ENCODE measurements around the gene PAEP. TPM values are rescaled to one million over a fixed set of nuclear protein-coding genes. Genes with fewer than 3 reads are reported as not detected.

The PAEP gene
- polyA plus RNA-seq, 1 donor, result not detected

DNA sequence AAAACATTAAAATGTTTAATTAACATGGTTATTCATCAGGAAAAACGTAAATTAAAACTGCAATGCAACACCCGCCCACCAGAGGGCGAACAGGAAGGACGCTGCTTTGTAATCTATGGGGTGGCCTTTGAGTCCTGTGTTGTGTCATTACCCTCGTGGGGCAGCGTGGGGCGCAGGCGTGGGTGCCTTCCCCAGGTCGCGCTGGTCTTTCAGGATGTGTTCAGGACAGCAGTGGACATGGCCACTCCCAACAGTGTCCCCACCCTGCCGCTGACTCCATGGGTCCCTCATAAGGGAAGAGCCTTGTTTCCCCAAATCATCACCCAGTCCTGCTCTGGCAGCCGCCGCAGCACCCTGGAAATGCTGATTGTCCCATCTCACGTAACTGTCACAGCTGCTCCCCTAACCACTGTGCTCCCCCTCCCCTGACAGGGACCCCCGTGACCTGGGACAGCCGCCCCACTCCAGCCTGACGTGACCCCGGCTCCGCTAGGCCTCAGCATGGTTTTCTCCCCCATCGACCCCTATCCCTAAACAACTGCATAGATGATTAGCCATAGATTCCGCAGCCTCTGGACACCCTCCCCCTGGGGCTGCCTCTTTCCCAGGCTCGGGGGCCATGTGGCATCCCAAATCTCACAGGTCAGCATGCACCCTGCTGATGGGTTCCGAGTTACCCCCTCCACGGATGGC is 41.4 kb downstream of the PAEP start:
- DNase-seq, result no peak

DNA sequence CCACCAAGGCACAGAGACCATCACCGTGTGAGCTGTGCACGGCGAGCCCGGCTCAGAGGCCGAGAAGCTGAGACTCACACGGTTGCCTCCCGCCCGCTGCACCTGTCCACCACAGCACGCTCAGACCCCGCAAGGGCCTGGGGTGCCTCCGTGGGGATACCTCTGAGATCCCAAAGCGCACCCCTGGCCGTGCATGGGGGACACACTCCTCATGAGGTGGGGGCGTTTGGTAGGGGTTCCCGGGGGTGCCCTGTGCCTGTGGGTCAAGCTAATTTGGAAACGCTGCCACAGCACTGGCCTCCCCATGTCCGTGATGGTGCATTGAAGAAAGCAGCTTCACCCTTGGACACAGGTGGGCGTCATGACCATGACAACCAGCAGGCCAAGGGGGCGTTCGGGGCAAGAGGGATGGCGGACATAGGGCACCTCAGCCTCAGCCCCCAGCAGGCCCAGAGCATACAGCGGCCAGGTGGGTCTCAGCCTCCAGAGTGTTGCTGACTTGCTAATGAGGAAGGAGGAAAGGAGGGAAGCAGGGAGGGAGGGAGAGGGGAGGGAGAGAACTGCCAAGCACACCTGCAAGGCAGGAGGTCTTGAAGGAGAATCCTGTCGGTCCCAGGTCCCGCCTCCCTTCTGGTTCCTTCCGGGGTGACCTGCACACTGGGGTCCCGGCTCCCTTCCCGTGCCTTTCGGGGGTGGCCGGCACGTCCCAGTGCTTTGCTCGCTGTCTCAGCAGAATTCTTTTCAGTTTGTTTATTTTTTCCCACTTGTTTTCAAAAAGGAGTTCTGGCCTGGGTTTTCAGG is 43.1 kb downstream of the PAEP start:
- no peak for DNase-seq

DNA sequence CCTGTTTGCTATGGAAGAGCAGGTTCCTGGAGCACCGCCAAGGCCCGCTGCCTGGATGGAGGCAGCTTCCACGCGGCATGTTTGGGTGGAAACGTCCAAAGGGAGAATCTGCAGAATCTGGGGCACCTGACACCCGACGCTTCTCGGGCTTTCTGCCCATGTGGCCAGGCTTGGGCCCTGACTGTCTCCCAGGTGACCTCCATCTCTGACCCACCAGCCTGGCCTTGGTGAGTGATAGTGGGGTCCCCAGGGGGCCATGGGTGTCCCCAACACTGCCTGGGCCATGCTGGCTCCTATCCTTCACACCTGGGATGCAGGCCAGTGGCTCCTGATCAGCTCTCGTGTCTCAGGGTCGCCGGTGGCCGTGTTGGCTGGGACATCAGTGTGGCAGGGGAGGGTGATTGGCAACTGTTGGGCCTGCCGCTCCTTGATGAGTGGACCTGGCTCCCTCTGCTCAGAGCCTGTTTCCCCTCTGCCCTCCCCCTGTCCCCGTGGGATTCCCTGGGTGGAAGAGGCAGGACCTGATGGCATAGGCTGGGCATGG is 43.8 kb downstream of the PAEP start:
- DNase-seq, result no peak

- no peak for DNase-seq
Observed at GRCh38 chr9:135606885-135607259, 45.3 kb downstream of the PAEP start.

DNA sequence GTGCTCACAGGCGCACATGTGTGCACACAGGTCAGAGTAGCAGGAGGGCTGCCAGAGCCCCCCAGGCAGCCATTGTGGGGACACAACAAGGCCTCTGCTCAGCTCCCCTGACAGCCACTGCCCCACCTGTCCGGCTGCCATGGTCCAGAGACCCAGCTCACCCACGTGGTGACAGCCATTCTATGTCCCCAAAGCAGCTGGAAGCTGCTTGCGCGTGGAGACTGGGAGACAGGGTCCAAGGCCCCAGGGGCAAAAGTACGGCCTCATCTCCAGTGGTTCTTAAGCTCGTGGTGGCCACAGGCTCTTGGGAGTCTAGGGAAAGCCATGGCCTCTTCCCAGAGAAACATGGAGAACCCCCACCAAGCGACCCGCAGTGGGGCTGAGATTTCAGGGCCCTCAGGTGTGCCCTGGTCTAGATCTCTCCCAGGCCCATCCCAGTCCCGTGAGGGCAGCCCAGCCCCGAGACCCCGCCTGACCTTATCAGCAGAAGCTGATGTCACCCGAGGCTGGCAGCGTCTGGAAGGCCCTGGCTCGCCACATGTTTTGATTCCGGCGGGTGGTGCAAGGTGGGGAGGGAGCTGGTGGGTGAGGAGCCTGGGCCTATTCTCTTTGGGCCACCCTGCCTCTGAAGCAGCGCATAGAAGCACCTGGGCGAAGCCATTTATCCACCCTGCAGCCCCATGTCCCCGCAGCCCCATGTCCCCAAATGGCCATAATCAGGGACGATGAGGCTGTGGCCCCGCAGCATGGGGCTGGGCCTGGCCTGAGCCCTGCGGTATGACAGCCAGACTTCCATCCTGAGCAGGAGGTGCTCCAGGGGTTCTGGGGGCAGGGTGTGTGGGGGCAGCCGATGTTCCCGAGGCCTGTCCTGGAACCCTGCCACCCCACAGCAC is 46.1 kb downstream of the PAEP start:
- no peak for DNase-seq

DNA sequence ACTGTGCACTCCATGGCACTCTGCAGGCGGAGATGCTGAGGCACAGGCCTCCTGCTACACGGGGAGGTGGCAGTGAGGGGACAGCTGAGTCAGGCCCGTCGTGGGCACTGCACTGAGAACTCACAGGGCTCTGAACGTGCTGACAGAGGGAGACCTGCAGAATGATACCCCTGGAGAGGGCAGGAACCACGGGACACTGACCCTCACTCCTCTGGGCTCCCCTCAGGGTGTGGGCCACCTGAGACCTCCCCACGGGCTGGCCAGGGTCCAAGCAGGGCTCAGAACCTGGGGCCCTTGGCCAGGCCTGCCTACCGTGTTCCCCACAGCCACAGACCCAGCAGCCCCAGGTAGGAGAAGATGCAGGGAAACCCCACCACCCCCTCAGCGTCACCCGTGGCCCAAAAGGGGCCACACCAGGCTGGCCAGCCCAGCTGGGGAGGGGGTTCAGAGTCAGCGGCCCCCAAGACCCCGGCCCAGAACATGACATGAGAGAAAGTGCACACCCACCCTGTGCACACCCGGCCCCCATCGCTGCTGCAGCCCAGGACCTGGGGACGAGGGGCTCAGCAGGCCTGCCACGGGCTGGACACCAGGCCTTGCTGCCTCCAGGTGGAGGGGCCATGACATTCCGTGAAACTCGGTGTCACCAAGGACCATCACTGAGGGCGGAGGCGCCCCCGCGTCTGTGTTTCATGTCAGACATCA is 46.9 kb downstream of the PAEP start:
- no peak for DNase-seq

- no peak for DNase-seq
Observed at GRCh38 chr9:135608999-135609317, 47.4 kb downstream of the PAEP start.

- DNase-seq, result no peak
Observed at GRCh38 chr9:135609366-135609955, 47.9 kb downstream of the PAEP start.

DNA sequence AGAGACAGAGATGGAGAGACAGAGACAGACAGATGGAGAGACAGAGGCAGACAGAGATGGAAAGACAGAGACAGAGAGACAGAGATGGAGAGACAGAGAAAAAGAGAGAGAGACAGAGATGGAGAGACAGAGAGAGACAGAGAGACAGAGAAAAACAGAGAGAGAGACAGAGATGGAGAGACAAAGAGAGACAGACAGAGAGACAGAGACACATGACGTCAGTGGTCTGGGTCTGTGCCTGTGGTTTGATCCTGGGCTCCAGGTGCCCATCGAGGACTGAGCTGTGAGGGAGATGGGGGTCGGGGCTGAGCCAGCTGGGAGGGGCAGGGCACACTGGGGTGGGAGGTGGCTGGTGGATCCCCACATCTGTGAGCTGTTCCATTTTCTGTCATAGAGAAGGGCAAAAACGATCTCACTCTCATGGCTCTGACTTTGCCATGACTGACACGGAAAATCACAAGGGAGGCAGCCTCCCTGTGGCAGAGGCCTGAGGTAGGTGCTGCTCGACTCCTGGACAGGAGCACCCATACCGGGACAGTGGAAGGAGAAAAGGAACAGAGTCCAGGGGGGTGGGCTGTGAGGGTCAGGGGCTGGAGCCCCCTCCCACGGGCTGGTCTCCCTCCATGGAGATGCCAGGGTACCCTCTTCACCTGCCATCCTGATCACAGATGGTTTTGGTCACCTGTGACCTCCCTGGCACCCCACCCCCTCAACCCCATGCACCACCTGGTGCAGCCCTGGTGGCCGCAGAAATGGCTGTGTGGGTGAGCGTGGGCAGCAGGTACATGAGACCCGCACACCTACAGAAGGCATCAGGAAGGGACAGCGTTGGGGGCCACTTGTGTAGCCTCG is 49.0 kb downstream of the PAEP start:
- no peak for DNase-seq

GRCh38 chr9:135611142-135611874 is 49.8 kb downstream of the PAEP start:
- DNase-seq, result no peak

GRCh38 chr9:135611875-135612209 is 50.3 kb downstream of the PAEP start:
- DNase-seq, result no peak

- DNase-seq, result no peak
Observed at GRCh38 chr9:135612437-135612836, 50.9 kb downstream of the PAEP start.

DNA sequence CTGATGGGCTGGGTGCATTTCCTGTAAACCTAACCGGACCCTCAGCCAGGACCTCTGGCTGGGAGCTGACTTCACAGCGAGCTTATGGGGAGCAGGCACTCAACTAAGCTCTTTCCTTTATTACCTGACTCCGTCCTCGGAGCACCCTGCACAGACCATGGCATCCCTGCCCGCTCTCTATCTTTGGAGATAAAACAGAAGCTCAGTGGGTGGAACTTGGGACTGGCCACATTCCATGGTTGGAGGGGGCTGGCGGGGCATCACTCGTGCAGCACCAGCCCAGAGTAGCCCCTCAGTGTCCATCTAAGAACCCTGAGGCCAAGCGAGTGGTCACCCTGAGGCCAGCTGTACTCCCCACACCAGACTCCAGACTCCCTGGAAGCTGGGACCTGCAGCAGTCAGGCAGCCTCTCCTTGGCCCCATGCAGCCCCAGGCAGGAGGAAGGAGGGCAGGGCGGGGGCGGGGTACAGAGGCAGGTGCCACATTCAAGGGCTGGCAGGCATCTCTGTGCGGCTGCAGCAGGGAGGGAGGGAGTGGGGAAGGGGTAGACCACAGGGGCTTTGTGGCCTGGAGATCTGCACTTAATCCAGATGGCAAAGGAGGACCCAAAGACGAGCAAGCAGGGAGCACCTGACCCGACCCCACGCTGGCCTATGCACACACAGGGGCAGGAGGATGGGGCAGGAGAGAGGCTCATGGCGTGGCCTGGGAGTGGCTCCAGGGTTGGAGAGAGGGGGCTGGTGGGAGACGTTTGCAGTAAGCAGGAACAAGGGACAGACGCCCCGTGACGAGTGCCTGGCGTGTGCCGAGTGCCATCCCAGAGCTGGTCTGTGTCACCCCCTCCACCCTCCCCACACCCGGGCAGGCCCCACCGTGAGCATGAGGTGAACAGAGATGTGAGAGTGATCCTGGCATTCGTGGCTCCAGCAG is 51.7 kb downstream of the PAEP start:
- DNase-seq, result no peak

DNA sequence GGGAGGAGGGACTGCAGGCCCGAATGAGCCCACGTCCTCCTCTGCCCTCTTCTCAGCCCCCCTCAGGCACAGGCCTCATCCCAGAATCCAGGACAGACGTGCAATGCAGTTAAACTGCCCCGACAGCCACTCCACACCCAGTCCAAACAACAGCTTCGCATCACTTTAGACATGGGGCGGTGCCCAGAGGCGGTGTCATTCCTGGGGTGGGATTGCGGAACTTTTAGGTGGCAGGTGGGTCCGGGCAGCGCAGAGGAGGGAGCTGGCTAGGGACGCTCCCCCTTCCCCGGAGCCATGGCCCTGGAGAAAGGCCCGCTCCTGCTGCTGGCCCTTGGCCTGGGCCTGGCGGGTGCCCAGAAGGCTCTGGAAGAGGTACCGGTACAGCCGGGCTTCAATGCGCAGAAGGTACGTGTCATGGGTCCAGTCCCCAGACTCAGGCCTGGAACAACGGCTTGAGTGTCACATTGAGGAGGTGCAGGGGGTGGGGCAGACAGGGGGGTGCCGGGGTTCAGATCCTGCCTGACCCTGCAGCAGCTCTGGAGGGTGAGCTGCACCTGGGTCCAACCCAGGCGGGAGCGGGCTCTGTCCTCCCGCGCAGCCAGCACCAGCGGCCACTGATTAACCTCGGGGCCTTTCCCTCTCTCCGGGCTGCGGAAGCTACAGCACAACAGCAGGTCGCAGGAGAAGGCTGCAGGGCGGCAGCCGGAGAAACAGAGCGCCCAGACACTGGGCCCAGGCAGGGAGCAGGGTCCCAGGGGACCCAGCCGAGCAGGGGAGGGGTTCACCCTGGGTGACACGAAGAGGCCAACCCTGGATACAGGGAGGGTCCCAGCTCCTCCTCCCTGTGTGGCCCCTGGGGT is 52.6 kb downstream of the PAEP start:
- DNase-seq, result no peak

GRCh38 chr9:135614821-135615665 is 53.5 kb downstream of the PAEP start:
- no peak for DNase-seq

GRCh38 chr9:135615666-135616618 is 54.4 kb downstream of the PAEP start:
- no peak for DNase-seq
